ENCODE results near the gene PRKG1. TPM values are rescaled to one million over a fixed set of nuclear protein-coding genes. Genes with fewer than 3 reads are reported as not detected.

The PRKG1 gene
- polyA plus RNA-seq, 3 donors: 12.9 to 15.4 (median 13.7) TPM

DNA sequence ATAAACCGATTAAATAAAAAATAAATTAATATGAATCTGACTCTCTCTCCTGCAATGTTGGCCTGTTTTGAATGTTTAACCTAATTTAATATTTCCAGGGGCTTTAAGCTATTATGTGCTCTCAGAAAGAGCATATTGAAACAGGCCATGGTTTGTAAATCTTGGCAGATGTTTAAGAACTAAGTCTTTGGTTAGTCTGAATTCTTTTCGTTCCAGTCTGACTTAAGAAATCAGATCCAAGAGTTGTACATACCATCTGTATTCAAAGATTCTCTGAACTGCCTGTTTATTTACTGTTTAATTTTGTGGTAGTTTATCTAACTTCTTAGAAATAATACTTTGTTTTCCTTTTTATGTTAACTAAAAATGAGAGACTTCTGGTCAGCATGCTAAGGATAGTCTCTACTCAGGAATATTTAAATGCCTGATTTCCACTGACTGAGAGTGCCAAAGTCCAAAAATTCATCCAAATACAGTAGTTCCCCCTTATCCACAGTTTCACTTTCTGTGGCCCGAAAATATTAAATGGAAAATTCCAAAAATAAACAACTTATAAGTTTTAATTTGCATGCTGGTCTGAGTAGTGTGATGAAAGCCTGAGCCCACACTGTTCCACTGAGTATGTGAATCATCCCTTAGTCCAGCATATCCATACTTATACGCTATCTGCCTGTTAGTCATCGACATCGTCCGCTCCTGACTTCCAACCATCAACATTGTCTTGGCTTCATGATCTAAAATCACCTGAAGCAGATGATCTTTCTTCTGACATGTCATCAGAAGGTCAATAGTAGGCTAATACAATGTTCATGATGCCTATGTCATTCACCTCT, 863.2 kb downstream of the PRKG1 start:
- DNase-seq (ENCODE audit: low read depth in 3 of 3, low spot score in 2 of 3): no peak

DNA sequence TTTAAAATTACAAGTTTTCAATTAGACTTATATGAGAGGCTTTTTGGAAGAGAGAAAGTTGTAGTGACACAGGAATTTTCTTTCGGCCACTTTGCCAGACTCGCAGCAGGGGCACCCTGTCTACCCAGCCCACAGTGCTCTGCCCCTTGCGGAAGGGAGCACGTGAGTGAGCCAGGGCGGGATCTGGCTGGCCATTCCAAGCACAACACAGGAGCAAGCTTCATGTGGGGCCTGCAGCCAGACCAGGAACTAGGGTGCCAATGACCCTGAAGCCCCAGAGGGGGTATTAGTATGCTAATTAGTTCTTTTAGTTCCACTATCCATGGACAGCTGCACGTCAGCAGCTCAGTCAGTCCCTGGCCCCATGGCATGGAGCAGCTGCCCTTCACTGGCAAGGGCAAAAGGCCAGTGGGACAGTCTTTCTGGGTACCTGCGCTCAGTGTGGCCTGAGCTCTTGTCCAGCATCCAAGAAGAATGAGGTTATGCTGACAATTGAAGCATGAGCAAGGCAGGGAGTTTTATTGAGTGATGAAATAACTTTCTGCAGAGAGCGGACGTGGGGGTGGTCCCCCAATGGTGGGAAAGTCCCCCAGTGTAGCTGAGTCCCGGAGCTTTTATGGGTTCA, 876.2 kb downstream of the PRKG1 start:
- no peak for DNase-seq (ENCODE audit: low read depth in 3 of 3, low spot score in 2 of 3)

DNA sequence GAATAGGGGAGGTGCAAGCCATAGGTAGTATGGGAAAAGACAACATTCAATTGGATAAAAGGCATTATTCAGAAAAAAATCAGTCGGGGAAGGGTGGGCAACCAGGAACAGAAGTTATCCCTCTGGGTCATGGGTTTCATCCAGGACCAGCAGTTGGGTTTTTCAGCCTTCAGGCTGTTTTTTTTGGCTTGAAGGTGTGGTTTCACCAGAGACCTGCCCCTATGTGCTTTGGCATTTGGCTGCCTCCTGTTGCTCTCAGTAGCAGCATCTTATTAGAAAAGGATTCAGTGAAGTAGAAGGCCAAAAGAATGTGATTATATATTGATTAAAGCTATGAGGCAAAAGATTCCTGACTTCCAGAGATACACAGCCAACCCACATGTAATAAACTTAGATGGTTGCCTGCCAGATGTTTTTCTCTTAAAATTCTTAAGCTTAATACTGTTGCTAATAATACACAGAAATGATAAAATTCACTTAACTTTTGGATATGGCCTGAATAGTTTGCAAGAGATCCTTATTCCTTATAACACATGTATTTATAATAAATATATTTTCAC, 876.8 kb downstream of the PRKG1 start:
- DNase-seq (ENCODE audit: low read depth in 3 of 3, low spot score in 2 of 3): no peak

DNA sequence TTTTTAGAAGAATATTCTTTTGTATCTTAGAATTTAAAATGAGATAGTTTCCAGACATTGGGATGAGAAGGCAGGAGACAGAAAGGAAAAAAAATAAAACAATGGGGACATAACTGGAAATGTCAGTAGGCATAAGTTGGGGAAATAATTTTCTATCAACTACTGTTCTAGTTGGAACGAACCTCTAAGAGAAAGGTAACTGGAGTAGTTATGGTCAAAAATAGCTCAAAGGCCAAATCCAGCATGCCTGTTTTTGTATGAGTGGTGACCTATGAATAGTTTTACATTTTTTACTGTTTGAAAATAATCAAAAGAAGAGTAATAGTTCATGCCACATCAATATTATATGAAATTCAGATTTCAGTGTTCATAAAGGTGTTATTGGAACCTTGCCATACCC, 877.3 kb downstream of the PRKG1 start:
- DNase-seq (ENCODE audit: low read depth in 3 of 3, low spot score in 2 of 3): no peak

DNA sequence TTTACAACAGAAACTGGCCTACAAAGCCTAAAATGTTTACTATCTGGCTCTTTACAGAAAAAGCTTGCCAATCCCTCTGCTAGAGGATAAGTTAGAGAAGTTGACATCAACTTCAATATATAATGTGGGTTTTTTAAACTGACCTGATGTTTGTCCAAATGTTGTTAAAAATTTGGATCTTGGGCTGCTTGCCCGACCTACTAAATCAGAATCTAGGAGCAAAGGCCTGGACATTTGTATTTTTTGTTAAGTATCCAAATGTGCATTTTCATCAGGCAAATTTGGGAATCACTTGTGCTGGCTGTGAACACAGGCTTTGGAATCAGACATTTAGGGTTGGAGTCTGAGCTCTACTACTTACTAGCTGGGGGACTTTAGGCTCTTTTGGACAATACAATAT, 877.8 kb downstream of the PRKG1 start:
- peak in 1 of 3 donors; percentile 19 for DNase-seq (ENCODE audit: low read depth in 3 of 3, low spot score in 2 of 3)

DNA sequence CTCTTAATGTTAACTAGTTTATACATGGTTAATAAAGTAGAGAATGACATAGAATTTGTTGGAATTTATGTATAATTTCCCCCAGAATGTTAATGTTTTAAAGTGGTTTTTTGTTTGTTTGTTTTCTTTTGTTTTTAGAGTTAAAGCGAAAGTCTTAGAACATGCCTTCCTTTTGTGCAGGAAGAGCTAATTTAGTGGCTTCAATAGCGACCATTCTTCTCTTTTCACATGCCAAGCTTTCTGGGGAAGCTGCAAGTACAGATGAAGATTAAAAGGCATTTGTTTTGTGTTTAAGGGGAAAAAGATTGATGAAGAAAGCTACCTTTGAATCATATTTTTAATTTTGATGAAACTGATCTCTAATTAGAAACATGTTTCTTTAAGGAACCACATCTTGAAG, 881.4 kb downstream of the PRKG1 start:
- no peak for DNase-seq (ENCODE audit: low read depth in 3 of 3, low spot score in 2 of 3)

DNA sequence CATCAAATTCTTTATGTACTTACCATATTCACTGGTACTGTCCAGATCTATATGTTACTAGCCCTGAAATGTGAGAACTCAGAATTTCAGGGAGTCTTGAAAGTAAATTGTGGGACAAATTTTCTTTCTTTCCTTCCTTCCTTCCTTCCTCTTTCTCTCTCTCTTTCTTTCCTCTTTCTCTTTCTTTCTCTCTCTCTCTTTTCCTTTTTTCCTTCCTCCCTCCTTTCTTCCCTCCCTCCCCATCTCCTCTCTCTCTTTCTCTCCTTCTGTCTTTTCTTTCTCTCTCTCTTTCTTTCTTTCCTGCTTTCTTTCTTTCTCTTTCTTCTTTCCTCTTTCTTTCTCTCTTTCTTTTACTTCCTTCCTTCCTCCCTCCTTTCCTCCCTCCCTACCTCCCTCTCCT, 882.5 kb downstream of the PRKG1 start:
- DNase-seq (ENCODE audit: low read depth in 3 of 3, low spot score in 2 of 3): no peak

DNA sequence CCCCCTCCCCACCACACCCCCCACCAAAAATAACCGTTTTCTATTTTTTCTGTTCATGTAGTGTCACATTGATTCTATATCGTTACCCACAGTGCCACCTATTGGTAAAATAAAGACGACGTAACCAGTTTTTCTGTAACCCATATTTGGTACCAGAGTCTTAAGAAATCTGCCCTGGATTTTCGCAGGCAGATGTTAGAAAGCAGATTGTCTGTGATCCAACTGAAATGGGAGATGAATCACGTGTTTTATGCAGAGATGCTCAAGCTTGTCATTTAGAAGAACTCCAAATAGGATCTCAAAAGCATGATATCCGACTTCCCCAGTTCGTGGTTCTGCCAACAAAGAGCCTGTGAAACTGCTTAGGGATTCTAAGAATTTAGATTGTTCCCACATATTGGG, 886.2 kb downstream of the PRKG1 start:
- DNase-seq (ENCODE audit: low read depth in 3 of 3, low spot score in 2 of 3): peak in 2 of 3 donors; percentile 34 to 35

DNA sequence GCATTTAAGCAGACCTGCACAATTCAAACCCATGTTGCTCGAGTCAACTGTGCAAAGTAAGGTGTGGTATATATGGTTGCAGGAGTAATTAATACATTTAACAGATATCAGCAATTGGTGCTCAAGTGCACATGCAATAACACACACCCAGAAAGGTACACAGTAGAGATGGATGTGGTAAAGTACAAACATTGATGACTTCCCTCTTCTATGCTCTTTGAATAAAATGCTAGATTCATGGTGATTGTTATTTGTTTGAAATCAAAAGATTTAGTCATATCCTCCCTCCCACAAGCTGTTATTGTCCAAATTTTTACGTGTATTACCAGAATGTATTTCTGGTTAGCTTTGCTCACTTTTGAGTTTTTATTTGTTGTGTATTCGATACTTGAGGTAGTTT, 887.1 kb downstream of the PRKG1 start:
- no peak for DNase-seq (ENCODE audit: low read depth in 3 of 3, low spot score in 2 of 3)

DNA sequence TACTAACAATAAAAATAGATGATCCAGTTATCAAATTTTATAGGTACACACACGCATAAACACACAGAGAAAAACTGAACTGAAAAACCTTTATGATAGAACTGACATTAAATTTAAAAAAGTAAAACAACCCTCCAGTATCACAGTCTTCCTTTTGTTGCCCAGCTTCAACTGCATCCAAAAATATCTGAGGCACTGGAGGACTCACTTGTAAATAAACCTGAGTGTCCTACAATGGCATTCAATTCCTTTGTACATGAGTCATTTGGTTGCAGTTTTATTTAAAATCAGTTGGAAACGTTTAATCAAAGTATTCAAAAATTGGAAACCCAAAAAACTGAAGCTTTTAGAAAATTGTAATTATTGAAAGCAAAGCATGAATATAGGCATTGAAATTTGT, 890.3 kb downstream of the PRKG1 start:
- no peak for DNase-seq (ENCODE audit: low read depth in 3 of 3, low spot score in 2 of 3)

DNA sequence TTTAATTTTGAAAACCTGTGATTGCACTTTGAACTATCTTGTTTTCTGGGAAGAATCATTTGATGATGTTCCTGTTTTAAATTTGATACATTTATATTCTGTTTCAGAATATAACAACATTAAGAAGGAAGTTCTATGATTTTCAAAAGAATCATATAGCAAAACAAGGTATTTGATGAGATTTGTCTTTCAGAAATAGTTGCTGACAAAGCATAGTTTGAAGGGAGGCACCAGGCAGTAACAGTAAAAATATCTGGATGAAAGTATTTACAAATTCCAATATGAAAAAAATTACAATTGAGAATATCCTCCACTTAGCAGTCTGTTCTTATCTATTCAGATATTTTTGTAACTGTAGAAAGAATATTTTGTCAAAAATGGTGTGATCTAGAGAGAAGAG, 891.2 kb downstream of the PRKG1 start:
- no peak for DNase-seq (ENCODE audit: low read depth in 3 of 3, low spot score in 2 of 3)

DNA sequence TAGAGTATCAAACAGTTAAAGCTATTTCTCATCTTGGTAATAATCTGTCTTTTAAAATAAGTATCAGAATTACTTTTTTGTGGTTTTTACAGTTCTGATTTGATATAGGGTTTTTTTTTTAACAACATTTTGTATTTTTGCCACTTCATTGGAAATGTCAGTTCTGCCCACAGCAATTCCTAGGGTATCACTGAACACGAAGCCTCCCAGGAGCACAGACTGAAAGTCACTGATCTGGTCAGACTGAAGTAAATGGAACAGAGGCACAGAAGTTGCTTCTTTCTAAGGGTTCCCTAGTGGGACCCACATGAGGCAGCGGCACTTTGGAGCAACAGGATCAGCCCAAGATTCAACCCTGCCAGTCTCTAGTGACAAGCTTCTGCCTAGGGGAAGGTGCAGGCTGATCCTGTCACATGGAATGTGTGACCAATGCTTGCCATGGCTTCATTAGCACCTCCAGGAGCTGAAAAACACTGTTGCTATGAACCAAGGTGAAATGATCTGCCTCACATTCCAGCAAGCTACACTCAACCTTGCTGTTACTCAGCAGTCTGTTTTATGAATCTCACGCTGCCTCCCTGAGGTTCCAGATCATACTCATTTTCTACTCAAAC, 898.6 kb downstream of the PRKG1 start:
- DNase-seq (ENCODE audit: low read depth in 3 of 3, low spot score in 2 of 3): no peak

DNA sequence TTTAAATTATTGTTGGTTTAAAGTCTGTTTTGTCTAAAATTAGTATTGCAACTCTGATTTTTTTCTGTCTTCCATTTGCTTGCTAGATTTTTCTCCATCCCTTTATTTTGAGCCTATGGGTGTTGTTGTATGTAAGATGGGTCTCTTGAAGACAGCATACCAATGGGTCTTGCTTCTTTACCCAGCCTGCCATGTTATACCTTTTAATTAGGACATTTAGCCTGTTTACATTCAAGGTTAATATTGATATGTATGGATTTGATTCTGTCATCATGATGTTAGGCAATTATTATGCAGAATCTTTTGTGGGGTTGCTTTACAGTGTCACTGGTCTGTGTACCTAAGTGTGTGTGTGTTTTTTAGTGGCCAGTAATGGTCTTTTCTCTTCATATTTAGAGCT, 906.5 kb downstream of the PRKG1 start:
- DNase-seq (ENCODE audit: low read depth in 3 of 3, low spot score in 2 of 3): no peak

DNA sequence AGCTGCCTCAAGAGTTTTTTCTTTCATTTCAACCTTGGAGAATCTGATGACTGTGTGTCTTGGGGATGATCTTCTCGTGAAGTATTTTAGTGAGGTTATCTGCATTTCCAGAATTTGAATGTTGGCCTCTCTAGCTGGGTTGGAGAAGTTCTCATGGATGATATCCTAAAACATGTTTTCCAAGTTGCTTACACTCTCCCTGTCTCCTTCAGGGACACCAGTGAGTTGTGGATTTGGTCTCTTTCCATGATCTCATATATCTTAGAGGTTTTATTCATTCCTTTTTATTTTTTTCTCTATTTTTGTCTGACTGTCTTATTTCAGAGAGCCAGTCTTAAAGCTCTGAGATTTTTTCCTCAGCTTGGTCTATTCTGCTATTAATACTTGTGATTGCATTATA, 907.4 kb downstream of the PRKG1 start:
- no peak for DNase-seq (ENCODE audit: low read depth in 3 of 3, low spot score in 2 of 3)

DNA sequence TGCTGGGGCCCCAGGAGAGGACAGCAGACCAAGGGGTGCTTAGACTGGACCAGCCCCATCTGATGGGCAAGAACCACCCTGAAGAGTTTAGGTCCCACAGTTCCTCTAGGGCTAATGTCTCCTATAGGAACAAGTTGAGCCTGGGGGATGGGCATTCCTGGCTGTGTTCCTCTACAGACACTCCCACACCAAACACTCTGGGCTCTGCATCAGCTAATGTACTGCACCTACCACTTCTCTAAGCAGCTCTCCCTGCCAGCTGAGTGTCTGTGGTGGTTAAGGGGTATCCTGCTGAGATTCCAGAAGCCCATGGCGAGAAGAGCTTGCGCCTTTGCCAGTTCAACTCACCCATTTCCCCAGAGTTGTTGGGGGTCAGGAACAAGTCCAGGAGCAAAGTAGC, 909.2 kb downstream of the PRKG1 start:
- DNase-seq (ENCODE audit: low read depth in 3 of 3, low spot score in 2 of 3): no peak

DNA sequence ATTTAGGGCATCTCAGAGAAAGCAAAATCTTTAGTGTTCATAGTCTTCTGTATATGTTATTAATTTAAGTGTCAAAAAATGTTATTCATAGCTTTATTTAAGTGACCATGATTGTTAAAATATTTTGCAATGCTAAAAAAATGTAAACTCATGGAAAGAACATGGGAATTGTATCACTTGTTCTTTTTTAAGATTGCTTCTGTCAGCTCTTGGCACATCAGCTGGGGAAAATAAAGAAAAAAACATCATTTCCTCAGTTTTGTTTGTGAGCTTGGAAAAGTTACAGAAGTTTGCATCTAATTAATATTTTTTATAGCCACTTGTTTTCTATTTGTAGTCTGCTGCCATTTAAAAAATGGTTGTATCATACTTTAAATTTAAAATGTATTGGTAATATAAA, 911.0 kb downstream of the PRKG1 start:
- DNase-seq (ENCODE audit: low read depth in 3 of 3, low spot score in 2 of 3): no peak

DNA sequence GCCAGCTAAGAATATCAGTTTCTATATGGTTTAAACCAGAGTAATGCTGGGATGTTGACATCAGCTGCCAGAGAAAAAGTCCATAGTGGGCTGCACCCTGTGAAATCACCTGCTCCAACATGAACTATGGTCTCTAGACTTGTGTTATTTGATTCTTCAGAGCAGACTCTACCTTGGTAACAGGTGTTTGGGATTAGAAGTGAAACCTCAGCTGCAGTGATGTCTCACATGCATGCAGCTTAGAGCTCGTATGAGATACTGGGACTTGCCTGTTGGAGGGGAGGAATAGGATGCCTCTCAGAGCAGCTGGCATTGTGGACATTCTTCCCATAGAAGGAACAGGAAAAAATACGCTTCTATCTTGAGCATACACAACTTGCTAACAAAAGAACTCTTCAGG, 912.2 kb downstream of the PRKG1 start:
- DNase-seq (ENCODE audit: low read depth in 3 of 3, low spot score in 2 of 3): no peak

DNA sequence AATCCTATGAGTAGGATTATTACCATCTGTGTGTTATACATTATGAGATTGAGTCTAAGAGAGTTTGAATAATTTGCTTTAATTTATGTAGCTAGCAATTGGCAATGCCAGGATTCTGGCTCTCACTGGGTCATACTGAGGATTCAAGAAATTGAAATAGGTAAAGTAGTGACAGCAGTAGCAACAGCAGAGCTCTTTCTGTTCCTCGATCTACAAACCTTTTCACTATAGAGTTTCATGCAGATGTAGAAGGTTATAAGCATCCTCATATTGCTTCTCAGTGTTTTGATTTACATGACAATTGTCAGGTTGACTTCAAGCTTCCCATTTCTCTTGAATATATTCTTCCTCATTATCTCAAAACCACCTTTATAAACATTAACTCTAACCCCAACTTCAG, 919.2 kb downstream of the PRKG1 start:
- no peak for DNase-seq (ENCODE audit: low read depth in 3 of 3, low spot score in 2 of 3)

DNA sequence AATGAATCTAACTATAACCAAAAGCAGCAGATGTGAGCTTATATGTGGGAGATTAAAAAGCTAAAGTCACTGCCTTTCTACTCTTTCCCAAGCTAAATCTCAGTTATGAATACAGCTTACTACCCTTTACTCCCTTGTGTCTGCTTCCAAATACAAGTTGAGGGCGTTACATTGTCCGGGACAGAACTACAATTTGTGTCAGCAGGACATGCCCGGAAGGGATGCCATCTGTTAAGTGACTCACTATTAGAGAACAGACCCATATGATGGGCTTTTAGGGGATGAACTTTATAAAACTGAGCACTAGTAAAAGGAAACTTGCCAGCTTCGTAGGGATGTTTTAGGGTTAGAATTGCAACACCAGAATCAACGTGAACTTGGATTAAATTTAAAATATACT, 924.8 kb downstream of the PRKG1 start:
- DNase-seq (ENCODE audit: low read depth in 3 of 3, low spot score in 2 of 3): no peak

DNA sequence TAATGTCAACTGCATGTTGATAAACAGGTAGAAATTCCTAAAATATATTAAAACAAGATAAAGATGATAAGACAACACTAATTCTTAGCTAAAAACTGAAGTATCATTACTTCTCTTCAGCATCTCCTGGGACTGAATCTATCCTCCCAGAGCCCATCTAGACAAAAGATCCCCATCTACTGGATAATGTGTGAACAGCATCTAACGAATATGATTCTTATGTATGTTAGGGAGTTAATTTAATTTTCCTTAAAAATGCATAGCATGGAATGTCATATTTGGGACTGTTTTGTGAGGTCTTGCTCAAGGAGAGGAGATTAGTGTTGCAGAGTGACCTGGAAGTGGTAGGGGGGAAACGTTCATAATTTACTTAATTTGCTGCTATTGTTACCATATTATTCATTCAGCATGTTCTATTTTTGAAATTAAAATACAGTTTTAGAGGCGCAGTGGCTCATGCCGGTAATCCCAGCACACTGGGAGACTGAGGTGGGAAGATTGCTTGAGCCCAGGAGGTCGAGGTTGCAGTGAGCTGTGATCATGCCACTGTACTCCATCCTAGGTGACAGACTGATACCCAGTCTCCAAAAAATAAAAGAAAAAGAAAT, 930.2 kb downstream of the PRKG1 start:
- no peak for DNase-seq (ENCODE audit: low read depth in 3 of 3, low spot score in 2 of 3)

DNA sequence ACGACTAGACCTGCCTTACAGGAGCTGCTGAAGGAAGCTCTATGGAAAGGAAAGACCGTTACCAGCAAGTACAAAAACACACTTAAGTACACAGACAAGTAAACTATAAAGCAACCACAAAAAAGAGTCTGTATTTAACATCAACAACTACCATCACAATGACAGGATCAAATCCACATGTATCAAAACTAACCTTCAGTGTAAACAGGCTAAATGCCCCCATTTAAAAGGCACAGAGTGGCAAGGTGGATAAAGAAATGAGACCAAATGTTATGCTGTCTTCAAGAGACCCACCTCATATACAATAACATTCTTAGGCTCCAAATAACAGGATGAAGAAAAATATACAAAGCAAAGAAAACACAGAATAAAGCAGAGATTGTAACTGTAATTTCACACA, 932.8 kb downstream of the PRKG1 start:
- DNase-seq (ENCODE audit: low read depth in 3 of 3, low spot score in 2 of 3): no peak

Data from right renal cortex interstitium (tissue), 3 donors.